HAP-1 (cell line): Measurements from ENCODE around the gene FHOD3.

Experiments used
- DNase-seq, 2 experiments: peaks; one replicate each; pipeline ENCODE4 v3.0.0-alpha.2; 2016 to 2020; ENCODE audit warnings: low spot score in 2 of 2
- H3K27me3 ChIP-seq: fragments of 250-450 bp; sonication (Bioruptor Pico); 2 replicates; pipeline ENCODE4 v1.5.1; 2020; ENCODE audit warnings: low read depth, mild to moderate bottlenecking, moderate library complexity
- H3K36me3 ChIP-seq: fragments of 250-450 bp; sonication (Bioruptor Pico); replicated peaks from 2 replicates; pipeline ENCODE4 v1.5.1; 2020; ENCODE audit warnings: mild to moderate bottlenecking
- H3K4me1 ChIP-seq: fragments of 250-450 bp; sonication (Bioruptor Pico); 2 replicates; pipeline ENCODE4 v1.5.1; 2020; ENCODE audit warnings: mild to moderate bottlenecking
- H3K4me3 ChIP-seq: fragments of 250-450 bp; sonication (Bioruptor Pico); 2 replicates; pipeline ENCODE4 v1.5.1; 2020; ENCODE audit warnings: mild to moderate bottlenecking, moderate library complexity
- H3K9me3 ChIP-seq: fragments of 250-450 bp; sonication (Bioruptor Pico); 2 replicates; pipeline ENCODE4 v1.5.1; 2020; ENCODE audit warnings: mild to moderate bottlenecking, moderate library complexity
- in situ Hi-C: fragments of 300-500 bp; cut with MboI; formaldehyde crosslinking; loops from 3 replicates; pipeline ENCODE4 v1.14.3; 2020; ENCODE audit warnings: low sequenced_read_pairs, inconsistent platforms, mixed read lengths

Gene FHOD3

GRCh38 chr18:36828157-36828629, 530.7 kb downstream of the FHOD3 start:
- peak; percentile 40 to 49 for DNase-seq
- H3K27me3 ChIP-seq: no peaks in the 10 kb centered on the region
- H3K4me3 ChIP-seq: peak overlapping the region; percentile 91
- H3K9me3 ChIP-seq: no peaks in the 10 kb centered on the region
- H3K36me3 ChIP-seq: peaks cover 5% of the 10 kb centered on the region; the same call in 1 of the 2 replicates
- H3K4me1 ChIP-seq: peaks cover 16% of the 10 kb centered on the region
- in situ Hi-C loops: no loop called here

- in situ Hi-C loops: no loop called here
- Histone ChIP-seq H3K4me3 (peak within 1 kb of the TSS; percentile 91), H3K9me3 (no peaks in the 10 kb centered on the region), H3K27me3 (no peaks in the 10 kb centered on the region), H3K4me1 (peaks cover 16% of the 10 kb centered on the region), H3K36me3 (peaks cover 2% of the 10 kb centered on the region; the same call in 1 of the 2 replicates)
- DNase-seq: peak; percentile 83 to 88
Observed at GRCh38 chr18:36828630-36829361, 531.3 kb downstream of the FHOD3 start, which contains the start of the genes KIAA1328 and TPGS2. TSS of gene KIAA1328 (plus strand) at chr18:36829127. CDS start at chr18:36829139, 12 bp downstream. TSS of gene TPGS2 (minus strand) at chr18:36829002. CDS start at chr18:36828767, 235 bp downstream.
